G401 (cell line): ENCODE measurements around the gene SEMA4G. TPM values are rescaled to one million over a fixed set of nuclear protein-coding genes. Genes with fewer than 3 reads are reported as not detected.
A peak's percentile ranks its signal among the peaks of the same experiment; 100 is the strongest.

ENCODE experiments used
- DNase-seq: peaks from one replicate; pipeline ENCODE4 v3.0.0-alpha.2; 2015; ENCODE audit warnings: low spot score
- in situ Hi-C: cut with HindIII; loops from 2 replicates; pipeline ENCODE4 v1.10.0; 2016; ENCODE audit warnings: low sequenced_read_pairs, mixed read lengths
- total RNA-seq: library from RNA; depleted of rRNA; stranded (reverse); fragments of >200 nt; shearing (Covaris generic); gene quantifications from 2 replicates; pipeline ENCODE4 v1.2.3, GENCODE V29; 2014

The SEMA4G gene
- total RNA-seq, 1 experiment from 2014 or later = 15.3 TPM

DNA sequence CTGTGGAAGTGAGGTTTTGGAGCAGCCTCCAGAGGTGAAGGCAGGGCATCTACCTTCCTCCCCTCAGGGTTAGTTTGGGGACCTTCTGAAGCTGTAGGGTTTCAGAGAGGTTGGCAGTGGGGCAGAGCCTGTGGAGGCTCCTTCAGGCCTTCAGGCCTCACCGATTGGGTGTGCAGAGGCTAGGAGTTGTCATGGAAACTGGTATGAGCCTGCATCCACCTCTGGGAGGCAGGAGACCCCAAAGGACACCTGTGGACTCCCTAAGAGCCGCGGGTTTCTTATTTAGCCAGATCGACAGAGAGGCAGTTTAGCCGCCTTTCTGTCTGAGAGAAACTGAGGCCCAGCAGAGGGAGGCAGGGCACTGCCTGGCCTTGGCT is 32.3 kb downstream of the SEMA4G start:
- DNase-seq = no peak
- in situ Hi-C loops = no loop called here

DNA sequence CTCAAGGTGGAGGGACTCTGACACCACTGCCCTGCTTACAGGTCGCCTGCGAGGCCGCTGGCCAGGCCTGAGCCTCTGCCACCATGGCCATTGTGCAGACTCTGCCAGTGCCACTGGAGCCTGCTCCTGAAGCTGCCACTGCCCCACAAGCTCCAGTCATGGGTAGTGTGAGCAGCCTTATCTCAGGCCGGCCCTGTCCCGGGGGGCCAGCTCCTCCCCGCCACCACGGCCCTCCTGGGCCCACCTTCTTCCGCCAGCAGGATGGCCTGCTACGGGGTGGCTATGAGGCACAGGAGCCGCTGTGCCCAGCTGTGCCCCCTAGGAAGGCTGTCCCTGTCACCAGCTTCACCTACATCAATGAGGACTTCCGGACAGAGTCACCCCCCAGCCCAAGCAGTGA is 33.2 kb downstream of the SEMA4G start:
- DNase-seq = no peak
- in situ Hi-C loops = no loop called here

- DNase-seq = no peak
- in situ Hi-C loops = no loop called here
Observed at GRCh38 chr10:101003639-101004206, 34.4 kb downstream of the SEMA4G start.

DNA sequence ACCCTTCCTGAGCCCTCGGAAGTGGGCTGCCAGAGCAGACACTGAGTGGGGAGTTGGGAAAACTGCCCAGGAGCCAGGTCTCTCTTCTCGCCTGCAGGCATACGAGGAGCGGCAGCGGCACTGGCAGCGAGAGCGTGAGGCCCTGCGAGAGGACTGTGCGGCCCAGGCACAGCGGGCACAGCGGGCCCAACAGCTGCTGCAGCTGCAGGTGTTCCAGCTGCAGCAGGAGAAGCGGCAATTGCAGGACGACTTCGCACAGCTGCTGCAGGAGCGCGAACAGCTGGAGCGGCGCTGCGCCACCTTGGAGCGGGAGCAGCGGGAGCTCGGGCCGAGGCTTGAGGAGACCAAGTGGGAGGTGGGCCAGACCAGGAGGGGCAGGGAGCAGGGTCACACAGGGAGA is 36.1 kb downstream of the SEMA4G start:
- DNase-seq = no peak
- in situ Hi-C loops = no loop called here

DNA sequence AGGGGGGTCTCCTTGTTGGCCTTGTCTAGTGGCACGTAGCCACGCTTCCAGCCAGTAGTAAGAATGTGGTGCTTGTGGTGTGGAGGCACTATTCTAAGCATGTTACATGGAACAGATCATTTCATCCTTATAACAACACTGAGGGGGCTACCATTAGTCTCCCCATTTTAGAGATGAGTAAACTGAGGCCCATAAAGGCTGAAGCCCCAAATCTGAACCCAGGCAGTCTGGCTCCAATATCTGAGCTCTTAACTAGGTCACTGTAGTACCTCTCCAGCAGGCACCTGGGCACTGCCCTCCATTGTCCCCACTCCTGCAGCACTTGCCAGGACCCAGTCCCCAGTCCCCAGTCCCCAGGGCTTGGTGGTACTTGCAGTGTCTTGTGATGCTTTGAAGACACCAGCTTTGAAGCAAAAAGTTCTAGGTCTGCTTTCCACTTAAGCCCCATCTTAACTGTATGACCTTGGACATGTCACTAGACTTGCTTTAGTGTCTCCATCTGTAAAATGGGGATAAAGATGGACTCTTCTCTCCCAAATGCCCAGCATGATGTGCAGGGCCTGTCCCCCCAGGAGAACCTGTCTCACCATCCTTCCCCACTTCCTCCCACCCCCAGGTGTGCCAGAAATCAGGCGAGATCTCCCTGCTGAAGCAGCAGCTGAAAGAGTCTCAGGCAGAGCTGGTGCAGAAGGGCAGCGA is 36.7 kb downstream of the SEMA4G start:
- DNase-seq = no peak
- in situ Hi-C loops = no loop called here

DNA sequence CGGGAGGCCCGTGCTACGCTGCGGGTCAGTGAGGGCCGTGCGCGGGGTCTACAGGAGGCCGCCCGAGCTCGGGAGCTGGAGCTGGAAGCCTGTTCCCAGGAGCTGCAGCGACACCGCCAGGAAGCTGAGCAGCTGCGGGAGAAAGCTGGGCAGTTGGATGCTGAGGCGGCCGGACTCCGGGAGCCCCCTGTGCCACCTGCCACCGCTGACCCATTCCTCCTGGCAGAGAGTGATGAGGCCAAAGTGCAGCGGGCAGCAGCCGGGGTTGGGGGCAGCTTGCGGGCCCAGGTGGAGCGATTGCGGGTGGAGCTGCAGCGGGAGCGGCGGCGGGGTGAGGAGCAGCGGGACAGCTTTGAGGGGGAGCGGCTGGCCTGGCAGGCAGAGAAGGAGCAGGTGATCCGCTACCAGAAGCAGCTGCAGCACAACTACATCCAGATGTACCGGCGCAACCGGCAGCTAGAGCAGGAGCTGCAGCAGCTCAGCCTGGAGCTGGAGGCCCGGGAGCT is 37.3 kb downstream of the SEMA4G start:
- in situ Hi-C loops = no loop called here
- no peak for DNase-seq

DNA sequence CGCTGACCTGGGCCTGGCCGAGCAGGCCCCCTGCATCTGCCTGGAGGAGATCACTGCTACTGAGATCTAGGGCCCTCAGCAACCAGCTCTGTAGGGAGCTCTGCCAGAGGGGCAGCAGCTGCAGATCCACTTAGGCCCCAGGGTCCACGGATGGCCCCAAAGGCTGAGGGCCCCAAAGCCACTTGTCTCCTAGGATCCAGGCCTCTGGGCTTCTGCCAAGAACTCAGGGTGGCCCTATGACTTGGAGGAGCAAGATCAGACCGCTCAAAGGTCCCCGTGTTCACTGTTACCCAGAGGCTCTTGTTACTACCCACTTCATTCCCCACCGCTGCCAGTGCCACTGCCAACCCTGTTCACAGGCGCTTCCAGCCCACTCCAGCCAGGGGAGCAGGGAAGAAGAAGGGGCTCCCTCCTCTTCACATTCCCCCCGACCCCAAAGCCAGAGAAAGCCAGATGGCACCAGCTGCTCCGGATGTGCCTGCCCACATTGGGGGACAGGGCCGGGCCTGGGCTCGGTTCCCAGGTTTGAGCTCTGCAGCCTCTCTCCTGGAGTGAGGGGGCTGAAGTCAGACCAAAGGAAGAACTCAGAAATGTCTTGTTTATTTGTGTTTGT is 37.9 kb downstream of the SEMA4G start:
- no peak for DNase-seq
- in situ Hi-C loops = no loop called here

DNA sequence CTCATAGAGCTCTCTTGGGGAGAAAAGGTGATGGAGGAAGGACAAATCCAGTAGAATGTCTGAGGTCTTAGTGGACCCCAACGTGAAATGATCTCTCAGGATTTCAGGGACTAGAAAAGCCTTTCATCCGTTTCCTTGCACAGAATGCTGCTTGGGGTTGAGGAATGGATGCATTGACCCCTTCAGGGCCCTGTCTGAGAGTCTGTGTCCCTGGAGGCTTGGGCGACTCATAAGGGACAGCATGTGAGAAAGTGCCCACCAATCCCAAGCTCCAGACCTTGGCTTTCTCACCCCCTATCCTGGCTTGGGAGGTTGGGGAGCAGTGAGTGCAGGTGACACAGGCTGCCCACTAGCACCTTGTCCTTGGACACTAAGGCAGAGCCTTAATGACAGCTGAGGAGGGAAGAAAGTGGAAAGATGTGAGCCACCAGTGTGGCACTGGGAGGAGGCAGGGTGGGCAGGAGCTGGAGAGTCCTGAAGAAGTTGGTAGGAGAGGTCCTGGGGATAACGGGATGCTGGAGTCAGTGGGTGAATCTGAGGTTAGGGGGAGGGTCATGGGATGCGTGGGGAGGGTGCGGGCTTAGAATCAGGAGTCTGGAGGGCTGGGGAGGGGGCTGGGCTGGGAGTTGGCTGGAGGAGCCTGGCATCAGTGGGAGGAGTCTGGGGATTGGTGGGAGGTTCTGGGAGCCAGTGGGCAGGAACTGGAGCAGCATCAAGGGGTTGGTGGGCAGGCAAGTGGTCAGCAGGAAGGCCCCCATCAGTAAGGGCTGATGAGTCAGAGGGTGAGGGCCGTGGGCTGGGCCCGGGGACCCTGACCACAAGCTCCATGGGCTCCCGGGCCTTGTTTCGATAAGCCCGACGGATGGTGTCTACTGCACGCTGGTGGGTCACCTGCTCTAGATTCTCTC is 38.9 kb downstream of the SEMA4G start:
- no peak for DNase-seq
- in situ Hi-C loops = no loop called here

GRCh38 chr10:101008823-101009423 is 39.6 kb downstream of the SEMA4G start:
- DNase-seq = no peak
- in situ Hi-C loops = no loop called here

GRCh38 chr10:101010329-101010728 is 41.0 kb downstream of the SEMA4G start:
- no peak for DNase-seq
- in situ Hi-C loops = no loop called here

GRCh38 chr10:101011517-101012423 is 42.5 kb downstream of the SEMA4G start:
- DNase-seq = peak; percentile 44
- in situ Hi-C loops = no loop called here

DNA sequence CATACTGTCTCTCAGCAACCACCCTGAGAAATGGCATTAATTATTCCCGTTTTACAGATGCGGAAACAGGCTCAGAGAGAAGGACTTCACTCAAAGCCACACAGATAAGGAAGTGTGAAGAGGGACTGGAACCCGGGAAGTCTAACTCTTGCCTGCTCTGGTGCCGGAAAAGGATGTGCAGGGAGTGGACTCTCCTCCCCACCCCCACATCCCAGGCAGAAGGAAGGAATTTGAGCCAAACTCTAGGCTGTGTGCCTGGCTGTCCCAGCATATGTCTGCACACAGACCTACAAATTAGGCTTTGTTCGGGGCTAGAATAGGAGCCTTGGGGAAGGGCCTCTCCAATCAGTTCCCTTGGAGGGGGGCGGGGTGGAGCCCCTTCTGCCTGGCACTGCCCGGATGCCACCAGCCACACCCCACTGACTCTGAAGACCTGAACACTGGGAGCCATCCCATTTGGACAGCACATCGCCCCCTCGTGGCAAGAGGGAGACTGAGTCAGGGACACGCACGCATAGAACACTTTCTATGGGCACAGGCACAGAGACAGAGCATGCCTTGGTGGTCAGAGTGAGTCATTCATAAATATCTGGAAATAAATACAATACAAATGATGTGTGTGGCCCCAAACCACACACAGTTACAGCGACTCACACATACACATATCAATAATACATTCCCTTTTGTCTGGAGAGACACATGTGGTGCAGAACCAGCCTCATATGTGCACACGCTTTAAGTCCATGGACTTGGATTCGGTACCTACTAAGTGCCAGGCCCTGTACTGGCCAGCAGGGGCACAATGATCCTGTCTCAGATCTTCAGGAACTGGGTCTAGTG is 43.4 kb downstream of the SEMA4G start:
- DNase-seq = peak; percentile 89
- in situ Hi-C loops = no loop called here

DNA sequence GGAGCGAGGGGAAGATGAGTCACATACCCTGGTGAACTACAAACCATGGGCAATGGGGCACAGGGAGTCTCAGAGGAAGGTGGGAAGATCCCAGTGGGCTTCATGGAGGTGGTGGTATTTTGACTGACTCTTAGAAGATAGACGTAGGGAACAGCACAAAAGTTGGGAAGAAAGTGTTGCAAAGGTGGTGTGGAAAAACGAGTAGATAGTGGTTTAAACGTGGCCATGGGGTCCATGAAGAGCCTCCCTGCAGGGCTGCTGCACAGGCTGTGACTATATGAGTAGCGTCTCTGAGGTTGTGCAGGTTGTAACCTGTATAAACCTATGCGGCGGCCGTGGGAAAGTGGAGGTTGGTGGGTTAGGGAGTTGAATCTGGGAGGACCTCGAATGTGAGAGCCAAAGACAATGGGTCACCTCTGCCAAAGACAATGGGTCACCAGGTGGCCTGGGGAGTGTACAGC is 44.1 kb downstream of the SEMA4G start:
- DNase-seq = no peak
- in situ Hi-C loops = no loop called here

GRCh38 chr10:101014230-101014884 is 45.1 kb downstream of the SEMA4G start:
- peak; percentile 79 for DNase-seq
- in situ Hi-C loops = no loop called here

DNA sequence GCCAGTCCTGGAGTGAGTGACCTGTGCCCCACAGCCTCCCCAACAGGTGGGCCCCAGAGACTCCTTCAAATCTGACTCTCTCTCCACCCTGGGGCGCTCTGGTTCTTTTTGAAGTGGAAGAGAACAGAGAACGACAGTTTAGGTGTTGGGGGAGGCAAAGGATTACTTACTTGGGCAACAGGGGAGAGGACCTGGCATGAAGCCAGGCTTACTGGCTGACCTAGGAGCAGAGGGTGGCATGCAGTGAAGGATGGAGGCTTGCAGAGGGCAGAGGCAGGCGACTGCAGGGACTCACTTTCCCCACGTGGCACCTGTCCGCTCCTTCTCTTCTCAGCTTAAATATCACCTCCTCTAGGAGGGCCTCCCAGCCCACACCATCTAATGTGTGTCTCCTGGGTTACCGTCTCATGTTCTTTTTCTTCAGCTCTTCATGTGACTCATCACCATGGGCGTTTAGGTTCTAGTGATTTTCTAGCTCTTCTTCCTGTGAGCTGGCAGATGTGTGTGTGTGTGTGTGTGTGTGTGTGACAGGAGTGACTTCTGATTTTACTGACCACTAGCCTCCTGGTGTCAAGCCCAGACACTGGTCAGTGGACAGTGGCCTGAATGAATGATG is 45.8 kb downstream of the SEMA4G start:
- in situ Hi-C loops = no loop called here
- no peak for DNase-seq

- in situ Hi-C loops = no loop called here
Observed at GRCh38 chr10:101015582-101015973, 46.3 kb downstream of the SEMA4G start.

DNA sequence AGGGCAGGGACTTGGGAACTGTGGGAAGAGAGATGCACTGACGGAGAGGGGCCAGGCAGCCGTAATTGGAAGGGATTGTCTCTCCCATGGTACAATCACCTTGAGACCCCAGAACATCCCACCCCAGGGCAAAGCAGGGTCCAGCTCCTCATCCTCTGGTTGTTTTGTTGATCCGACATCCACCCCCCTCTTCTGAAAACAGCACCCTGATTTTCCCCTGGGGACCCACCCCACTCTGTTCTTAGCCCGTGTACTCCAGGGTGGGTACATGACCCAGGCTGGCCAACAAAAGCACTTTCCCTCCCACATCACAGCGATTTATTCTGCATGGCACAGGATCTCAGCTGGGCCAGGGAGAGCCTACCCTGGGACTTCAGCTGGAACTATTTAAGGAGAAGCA is 47.5 kb downstream of the SEMA4G start:
- in situ Hi-C loops = no loop called here
- no peak for DNase-seq

More at GRCh38 chr10:101015582-101015973, 46.3 kb downstream of the SEMA4G start:
- no peak for DNase-seq
